Rectal smooth muscle tissue (tissue), 1 donor: ENCODE measurements around the gene RAB43.
A peak's percentile ranks its signal among the peaks of the same experiment; 100 is the strongest.

Experiments
- H3K27ac ChIP-seq: one replicate; pipeline ENCODE4 v1.7.0; 2013; ENCODE audit warnings: low read depth, low read length, inconsistent platforms
- H3K27me3 ChIP-seq: one replicate; pipeline ENCODE4 v1.7.0; 2013; ENCODE audit warnings: low read length; ENCODE audit not compliant: control insufficient read depth, insufficient read depth
- H3K36me3 ChIP-seq: one replicate; pipeline ENCODE4 v1.7.0; 2013; ENCODE audit warnings: low read length; ENCODE audit not compliant: control insufficient read depth, insufficient read depth
- H3K4me1 ChIP-seq: one replicate; pipeline ENCODE4 v1.7.0; 2013; ENCODE audit warnings: low read length; ENCODE audit not compliant: control insufficient read depth, insufficient read depth
- H3K4me3 ChIP-seq: one replicate; pipeline ENCODE4 v1.7.0; 2013; ENCODE audit warnings: low read length
- H3K9ac ChIP-seq: one replicate; pipeline ENCODE4 v1.7.0; 2013; ENCODE audit warnings: low read length

Gene RAB43

DNA sequence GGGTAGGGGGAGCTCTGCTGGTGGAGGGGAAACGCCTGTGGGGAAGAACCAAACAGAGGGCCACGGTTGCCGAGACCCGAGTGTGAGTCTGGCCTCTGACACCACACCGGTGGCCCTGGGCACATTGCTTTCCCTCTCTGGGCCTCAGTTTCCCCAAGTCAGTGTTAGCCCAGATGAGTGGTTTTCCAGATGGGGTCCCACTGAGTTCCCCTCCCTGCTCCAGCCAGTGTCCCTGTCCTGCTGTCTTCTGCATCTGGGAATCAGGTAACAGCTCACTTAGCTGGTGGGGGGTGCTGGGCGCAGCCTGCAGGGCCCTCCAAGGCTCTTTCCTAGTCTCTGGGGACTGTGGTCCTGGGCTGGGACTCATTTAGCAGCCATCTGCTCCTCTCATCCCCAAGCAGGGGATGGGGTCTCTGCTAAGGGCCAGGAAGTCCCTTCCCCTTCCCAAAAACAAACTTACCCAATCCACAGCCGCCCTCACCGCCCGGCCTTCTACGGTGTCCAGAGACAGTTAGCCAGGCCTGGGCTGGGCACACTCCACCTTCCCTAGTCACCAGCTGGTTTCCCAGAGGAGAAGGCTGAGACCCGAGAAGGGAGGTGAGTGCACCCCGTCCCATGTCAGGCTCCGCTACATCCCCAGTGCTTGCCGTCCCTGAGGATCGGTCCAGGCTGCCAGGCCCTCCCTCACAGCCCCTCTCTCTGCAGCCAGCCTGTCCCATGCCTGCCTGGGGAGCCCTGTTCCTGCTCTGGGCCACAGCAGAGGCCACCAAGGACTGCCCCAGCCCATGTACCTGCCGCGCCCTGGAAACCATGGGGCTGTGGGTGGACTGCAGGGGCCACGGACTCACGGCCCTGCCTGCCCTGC, 60.3 kb downstream of the RAB43 start:
- Histone ChIP-seq H3K4me1 (no peaks in the 10 kb centered on the region), H3K27me3 (no peaks in the 10 kb centered on the region), H3K9ac (no peak overlapping the region), H3K36me3 (no peaks in the 10 kb centered on the region), H3K27ac (no peak overlapping the region), H3K4me3 (no peak overlapping the region)

DNA sequence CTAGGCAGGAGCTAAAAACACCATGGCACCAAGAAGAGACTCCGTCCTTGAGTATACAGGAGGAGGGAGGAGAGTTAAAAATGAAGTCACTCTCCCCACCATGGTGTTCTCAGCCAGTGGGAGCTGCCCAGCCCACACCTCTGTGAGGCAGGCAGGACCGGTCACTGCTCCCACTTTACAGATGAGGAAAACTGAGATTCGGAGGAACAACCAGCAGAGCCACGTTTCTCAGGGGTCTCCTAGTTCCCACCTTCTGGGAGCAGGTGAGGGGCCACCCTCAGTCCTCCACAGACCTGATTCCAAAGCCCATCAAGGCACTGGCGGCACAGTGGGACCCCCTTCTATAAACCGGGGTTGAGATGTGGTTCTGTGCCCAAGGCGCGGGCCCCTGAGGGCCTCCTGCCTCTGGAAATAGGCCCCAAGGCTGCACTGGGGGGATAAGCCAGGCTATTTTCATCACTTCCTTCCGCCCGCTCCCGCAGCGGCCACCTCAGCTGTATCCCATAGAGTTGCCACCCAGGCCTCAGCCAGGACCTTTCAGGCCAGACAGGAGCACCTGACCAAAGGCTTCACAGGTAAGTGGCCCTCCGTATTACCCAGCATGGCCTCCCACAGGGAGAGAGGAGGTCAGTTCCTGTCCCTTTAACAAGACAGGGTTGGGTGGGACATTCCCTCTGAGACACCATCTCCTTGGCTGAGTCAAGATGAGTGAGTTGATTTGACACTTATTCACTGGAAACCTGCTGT, 61.2 kb downstream of the RAB43 start, which contains the start of gene GP9:
TSS of gene GP9 (plus strand) at position 504 of the 747 bp plus-strand sequence. CDS start 961 bp downstream, outside the sequence.
- Histone ChIP-seq H3K36me3 (no peaks in the 10 kb centered on the region), H3K27me3 (no peaks in the 10 kb centered on the region), H3K9ac (no peak within 1 kb of the TSS), H3K27ac (no peak within 1 kb of the TSS), H3K4me3 (no peak within 1 kb of the TSS), H3K4me1 (no peaks in the 10 kb centered on the region)

DNA sequence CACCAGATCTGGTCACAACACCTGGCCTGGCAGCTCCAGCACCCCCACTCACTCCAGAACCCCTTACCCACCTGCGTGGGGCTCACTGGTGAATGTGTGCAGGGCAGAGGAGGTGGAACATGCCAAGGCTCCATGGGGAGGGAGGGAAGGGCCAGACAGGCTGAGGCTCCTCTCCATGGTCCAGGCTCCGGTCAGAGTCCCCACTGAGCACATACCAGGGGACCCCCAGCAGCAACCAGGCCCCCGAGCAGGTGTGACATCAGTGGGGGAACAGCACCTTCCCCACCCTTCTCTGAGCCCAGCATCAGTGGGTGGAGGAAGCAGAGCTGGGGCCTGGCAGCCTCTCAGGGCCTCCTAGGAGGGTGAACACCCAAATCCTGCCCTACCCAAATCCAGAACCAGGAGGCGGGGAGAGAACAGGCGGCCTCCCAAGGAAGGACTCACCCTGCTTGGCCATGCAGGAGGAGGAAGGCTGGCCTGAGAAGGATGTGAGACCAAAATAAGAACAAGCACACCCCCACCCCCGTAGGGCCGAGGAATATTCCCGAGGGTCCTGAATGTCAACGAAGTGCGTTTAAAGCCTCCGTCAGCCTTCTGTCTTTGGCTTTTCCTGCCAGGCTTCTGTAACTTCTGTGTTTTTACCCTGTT, 62.2 kb downstream of the RAB43 start:
- Histone ChIP-seq H3K9ac (no peak overlapping the region), H3K36me3 (no peaks in the 10 kb centered on the region), H3K4me1 (no peaks in the 10 kb centered on the region), H3K4me3 (no peak overlapping the region), H3K27me3 (no peaks in the 10 kb centered on the region), H3K27ac (no peak overlapping the region)

DNA sequence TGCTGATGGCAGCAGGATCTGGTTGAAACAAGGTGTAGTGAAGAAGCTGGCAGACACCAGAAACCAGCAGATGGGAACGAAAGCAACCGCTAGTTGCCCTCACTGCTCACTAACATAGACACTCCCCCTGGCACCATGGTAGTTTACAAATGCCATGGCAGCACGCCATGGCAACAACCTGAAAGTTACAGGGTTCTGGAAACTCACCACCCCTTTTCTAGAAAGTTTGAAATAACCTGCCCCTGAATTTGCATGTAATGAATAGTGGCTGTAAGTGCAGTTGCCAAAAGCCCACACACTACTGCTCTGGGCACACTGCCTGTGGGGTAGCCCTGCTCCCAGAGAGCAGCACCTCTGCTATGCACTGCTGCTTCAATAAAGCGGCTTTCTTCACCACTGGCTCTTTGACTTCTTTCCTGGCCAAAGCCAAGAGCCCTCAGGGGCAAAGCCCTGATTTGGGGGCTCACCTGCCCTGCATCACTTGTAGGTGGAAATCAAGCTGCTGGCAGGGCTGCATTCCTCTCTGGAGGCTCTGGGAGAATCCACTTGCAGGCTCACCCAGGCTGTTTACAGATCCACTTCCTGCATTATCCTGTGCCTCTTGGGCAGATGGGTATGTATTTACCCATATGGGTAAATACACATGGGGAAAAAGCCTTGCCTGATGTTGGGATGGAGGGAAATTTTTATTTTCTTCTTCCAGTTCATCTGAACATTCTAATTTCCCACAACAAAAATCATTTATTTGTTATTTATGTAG, 63.0 kb downstream of the RAB43 start:
- H3K36me3 ChIP-seq: no peaks in the 10 kb centered on the region
- no peaks in the 10 kb centered on the region for H3K27me3 ChIP-seq
- H3K27ac ChIP-seq: no peak overlapping the region
- H3K4me1 ChIP-seq: no peaks in the 10 kb centered on the region
- H3K9ac ChIP-seq: no peak overlapping the region
- no peak overlapping the region for H3K4me3 ChIP-seq

DNA sequence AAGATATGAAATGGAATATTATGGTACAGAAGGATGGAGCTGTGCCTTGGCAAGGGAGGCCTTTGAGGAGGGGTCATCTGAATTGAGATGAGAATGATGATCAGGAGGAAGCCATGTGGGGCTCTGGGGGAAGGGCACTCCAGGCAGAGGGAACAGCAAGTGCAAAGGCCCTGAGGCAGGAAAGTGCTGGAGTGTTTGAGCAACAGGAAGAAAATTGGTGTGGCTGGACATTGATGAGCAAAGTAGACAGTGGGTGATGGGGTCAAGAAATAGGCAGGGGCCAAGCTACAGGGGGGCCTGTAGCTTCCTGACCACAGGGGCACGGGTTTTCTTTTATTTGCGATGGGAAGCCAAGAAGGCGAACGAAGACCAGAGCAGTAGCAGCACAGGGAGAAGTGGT, 64.4 kb downstream of the RAB43 start:
- Histone ChIP-seq H3K27me3 (no peaks in the 10 kb centered on the region), H3K4me1 (peaks cover 7% of the 10 kb centered on the region), H3K9ac (no peak overlapping the region), H3K36me3 (no peaks in the 10 kb centered on the region), H3K4me3 (no peak overlapping the region), H3K27ac (no peak overlapping the region)

DNA sequence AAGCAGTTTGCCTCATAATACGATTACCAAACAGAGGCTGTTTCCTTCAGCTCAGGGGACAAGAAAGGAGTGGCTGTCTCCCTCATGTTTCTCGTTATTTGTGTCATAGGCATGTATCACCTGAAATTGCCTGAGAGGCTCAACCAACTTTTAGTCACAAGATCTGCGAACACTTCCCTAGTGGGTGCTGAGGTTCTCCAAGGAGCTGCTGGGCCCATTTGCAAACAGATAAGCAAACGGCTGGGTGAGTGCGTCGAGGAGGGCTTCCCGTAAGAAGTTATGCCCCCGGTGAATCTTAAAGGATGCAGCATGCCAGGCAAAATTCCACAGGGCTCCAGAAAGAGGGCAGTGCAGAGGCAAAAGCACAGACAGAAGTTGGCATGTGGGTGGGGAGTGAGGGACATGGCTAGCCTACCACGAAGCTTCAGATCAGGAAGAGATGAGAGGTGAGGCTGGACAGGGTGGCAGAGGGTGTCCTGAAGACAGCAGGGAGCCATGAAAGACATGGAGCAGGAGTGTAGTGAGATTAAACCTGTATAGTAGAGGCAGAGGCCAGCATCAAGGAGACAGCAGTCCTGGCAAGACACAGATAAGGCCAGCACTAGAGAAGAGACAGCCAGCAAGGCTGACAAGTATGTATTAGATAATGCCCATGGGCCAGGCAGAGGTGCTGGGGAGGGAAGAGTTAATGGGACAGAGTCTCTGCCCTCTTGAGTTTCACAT, 65.0 kb downstream of the RAB43 start:
- Histone ChIP-seq H3K4me3 (no peak overlapping the region), H3K27ac (no peak overlapping the region), H3K27me3 (no peaks in the 10 kb centered on the region), H3K36me3 (no peaks in the 10 kb centered on the region), H3K9ac (no peak overlapping the region), H3K4me1 (peaks cover 7% of the 10 kb centered on the region)

DNA sequence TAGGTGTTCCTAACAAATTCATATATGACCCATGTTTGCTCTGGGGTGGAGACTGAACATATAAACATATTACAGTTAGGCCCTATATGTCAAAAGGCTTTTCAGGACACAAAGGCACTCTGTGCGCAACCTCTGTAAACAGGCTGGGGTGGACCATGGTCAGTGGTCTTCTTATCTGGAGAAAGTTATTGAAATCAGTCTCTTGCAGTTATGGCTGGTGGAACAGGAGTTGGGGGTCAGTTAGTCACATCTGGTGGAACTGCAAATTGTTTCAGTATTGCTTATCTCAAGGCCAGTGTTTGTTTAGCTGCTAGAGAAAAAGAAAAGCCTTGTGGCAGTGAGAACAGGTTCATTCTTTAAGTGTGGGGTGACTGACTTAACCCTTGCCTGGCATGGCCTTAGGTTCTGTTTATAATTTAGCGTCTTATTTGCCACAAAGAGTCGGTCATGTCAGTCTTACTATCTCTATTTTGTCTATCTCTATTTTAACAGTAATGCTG, 66.9 kb downstream of the RAB43 start:
- Histone ChIP-seq H3K27me3 (no peaks in the 10 kb centered on the region), H3K9ac (no peak overlapping the region), H3K36me3 (no peaks in the 10 kb centered on the region), H3K4me3 (no peak overlapping the region), H3K4me1 (peaks cover 7% of the 10 kb centered on the region), H3K27ac (no peak overlapping the region)

DNA sequence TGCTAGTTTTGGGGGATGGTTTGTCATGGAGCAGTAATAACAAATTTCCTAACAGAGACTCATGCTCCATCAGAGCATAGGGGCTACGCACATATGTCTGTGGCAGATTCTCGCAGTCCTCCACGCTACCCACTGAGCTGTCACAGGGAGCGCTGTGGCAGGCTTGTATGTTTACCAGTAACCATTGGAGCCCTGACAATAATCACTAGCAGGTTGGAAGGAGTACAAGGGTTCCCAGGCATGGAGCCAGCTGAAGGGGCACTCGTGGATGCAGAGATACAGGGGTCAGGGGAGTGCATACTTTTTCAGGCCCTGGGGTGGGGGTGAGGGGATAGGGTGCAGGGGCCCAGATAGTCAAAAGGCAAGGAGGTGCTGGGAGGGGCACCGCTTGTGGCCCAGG, 68.9 kb downstream of the RAB43 start:
- Histone ChIP-seq H3K27ac (peak overlapping the region; percentile 44), H3K9ac (no peak overlapping the region), H3K27me3 (no peaks in the 10 kb centered on the region), H3K36me3 (no peaks in the 10 kb centered on the region), H3K4me1 (peaks cover 7% of the 10 kb centered on the region), H3K4me3 (no peak overlapping the region)

DNA sequence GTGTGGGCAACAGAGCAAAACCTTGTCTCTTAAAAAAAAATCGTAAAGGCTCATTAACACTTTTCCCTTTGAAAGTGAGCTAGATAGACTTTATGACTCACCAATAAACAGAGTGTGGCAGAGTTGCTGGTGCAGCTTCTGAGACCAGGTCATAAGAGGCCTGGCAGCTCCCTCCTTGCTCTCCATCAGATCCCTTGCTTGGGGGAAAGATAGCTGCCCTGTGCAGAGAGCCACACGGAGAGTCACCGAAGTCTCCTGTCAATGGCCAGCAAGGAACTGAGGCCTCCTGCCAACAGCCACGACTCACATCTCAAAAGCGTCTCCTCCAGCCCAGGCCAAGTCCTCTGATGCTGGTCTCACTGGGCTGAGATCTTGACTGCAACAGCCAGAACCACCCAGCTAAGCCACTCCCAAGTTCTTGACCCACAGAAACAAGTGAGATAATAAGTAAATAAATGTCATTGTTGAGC, 69.7 kb downstream of the RAB43 start:
- H3K36me3 ChIP-seq: no peaks in the 10 kb centered on the region
- H3K4me3 ChIP-seq: no peak overlapping the region
- no peak overlapping the region for H3K27ac ChIP-seq
- no peak overlapping the region for H3K9ac ChIP-seq
- H3K27me3 ChIP-seq: no peaks in the 10 kb centered on the region
- H3K4me1 ChIP-seq: peaks cover 7% of the 10 kb centered on the region

DNA sequence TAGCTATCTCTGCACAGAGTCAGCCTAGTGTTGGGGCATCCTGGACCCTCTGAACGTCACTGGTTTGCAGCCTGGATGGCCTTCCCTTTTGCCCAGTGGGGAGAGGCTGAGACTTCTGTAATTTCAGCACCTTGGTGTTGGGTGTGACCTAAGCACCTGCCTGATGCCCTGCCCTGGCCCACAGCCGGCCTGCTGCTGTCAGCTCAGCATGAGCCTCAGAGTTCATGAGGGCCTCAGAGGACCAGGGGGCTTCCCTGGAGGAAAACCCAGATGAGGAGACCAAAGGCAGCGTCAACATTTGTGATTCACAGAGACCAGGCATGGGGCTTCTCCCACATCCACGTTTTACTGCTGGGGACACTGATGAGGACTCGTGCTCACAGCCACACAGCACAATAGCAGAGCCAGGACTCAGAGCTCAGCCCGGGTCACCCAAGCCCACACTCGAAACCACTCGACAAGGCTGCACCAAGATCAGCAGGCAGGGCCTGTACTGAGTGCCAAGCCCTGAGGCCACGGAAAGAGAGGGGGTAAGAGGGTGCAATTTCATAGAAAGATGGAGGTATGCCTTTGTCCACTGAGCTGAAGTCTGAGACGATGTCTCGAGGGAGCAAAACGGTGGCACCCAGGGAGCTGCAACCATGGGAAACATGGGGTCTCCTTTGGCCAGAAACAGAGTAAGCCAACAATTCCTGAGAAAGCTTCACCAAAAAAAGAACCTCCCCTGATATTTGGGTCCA, 70.9 kb downstream of the RAB43 start:
- H3K9ac ChIP-seq: no peak overlapping the region
- H3K4me1 ChIP-seq: peaks cover 7% of the 10 kb centered on the region
- H3K36me3 ChIP-seq: no peaks in the 10 kb centered on the region
- no peak overlapping the region for H3K27ac ChIP-seq
- H3K27me3 ChIP-seq: peaks cover 6% of the 10 kb centered on the region
- no peak overlapping the region for H3K4me3 ChIP-seq

DNA sequence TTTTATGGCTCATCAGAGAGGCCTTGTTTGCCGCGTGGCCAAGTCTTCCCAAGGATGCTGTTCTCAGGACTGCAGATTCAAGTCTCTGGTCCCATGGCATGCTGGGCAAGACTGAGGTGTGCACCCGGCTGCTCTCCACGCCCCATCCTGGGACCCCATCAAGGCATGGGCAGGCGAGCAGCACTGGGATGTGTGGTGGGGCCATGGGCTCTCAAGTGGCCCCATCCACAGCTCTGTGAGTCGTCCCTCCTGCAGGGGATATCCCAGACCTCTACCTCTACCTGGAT, 74.1 kb downstream of the RAB43 start:
- H3K4me1 ChIP-seq: peaks cover under 1% of the 10 kb centered on the region
- H3K9ac ChIP-seq: no peak overlapping the region
- H3K36me3 ChIP-seq: no peaks in the 10 kb centered on the region
- H3K27me3 ChIP-seq: peaks cover 6% of the 10 kb centered on the region
- H3K27ac ChIP-seq: no peak overlapping the region
- no peak overlapping the region for H3K4me3 ChIP-seq
